NCI-H526 treated with DMSO at 0.1 percent for 48 hours (cell line): ENCODE results near the gene KDM1B.
"Not testable (repeated sequence)": the region's sequence is repeated elsewhere in the genome, so short reads cannot be mapped to it uniquely, and the experiment has no call there.

Experiments used
- DNase-seq: peaks from one replicate; lab custom pipeline; 2025; lab: John Stamatoyannopoulos, UW

The KDM1B gene

DNA sequence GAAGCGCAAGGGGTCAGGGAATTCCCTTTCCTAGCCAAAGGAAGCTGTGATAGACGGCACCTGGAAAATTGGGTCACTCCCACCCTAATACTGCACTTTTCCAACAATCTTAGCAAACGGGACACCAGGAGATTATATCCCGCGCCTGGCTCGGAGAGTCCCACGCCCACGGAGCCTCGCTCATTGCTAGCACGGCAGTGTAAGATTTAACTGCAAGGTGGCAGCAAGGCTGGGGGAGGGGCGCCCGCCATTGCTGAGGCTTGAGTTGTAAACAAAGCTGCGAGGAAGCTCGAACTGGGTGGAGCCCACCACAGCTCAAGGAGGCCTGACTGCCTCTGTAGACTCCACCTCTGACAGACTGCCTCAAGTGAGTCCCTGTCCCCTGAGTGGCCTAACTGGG is 73.4 kb downstream of the KDM1B start:
- not testable (repeated sequence) for DNase-seq

DNA sequence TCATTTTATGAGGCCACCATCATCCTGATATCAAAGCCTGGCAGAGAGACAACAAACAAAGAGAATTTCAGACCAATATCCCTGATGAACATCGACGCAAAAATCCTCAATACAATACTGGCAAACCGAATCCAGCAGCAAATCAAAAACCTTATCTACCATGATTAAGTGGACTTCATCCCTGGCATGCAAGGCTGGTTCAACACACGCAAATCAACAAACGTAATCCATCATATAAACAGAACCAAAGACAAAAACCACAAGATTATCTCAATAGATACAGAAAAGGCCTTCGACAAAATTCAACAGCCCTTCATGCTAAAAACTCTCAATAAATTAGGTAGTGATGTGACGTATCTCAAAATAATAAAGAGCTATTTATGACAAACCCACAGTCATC is 76.6 kb downstream of the KDM1B start:
- not testable (repeated sequence) for DNase-seq

GRCh38 chr6:18233770-18234169 is 78.5 kb downstream of the KDM1B start:
- DNase-seq, result not testable (repeated sequence)

DNA sequence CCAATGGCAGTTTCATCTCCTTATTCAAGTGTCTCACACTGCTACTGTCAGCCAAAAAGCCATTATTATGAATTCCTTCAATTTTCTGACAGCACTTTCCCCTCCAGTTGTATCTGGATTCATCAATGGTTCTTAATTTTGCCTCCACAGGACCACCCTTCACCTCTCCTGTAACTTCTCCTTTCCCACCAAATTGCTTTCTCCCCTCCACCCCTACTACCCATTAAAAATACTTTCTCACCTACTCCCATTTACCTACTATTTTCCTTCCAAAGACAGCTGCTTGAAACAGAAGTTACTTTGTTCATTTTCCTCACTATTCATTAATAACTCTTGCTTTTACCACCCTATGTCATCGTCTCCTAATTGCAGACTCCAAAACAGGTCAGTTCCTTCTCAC is 79.3 kb downstream of the KDM1B start:
- no peak for DNase-seq

DNA sequence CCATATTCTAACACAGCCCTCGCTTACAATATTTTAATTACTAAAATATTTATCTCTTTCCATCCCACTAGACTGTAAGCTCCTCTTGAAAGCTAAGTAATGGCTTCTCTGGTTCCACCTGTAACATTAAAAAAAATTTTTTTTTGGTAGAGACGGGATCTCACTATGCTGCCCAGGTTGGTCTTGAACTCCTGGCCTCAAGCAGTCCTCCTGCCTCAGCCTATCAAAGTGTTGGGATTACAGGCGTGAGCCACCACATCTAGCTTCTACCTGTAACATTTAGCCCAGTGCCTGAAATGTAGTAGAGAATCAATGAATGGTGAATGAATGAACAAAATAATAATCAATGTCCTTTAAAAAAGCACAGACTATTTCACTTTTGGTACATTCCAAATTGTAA is 80.3 kb downstream of the KDM1B start:
- no peak for DNase-seq

DNA sequence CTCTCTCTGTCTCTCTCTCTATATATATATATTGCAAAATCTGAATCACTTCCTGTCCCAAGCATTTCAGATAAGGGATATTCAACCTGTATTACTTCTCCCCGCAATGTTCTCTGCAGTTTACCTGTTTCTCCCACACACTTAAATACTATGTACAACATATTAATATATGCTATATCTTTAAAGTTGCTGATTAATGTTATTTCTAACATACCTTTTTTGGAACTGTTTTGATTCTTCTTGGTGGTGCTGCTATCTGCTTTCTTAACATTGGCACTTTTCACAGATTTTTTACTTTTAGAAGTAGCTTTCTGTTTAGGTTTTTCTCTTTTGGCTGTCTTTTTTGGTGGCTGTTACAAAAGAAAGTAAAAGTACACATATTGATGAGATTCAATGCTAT is 81.9 kb downstream of the KDM1B start:
- no peak for DNase-seq

DNA sequence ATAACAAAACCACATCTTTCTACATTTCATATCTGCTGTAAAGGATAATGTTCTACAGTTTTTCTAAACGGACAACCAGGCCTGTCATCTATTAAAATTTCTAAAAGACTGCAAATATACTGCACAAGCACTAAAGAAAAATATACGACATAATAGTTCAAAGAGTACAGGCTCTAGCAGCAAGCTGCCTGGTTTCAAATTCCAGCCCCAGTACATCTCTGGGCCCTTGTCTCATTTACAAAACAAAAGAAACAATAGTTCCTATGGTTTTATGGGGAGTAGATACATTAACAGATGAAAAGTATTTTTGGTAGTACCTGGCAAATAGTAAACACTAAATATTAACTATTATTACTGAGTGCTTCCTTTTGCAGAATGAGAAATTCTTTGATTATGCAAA is 85.0 kb downstream of the KDM1B start:
- DNase-seq, result no peak

- no peak for DNase-seq
Observed at GRCh38 chr6:18241208-18242038, 86.2 kb downstream of the KDM1B start.

DNA sequence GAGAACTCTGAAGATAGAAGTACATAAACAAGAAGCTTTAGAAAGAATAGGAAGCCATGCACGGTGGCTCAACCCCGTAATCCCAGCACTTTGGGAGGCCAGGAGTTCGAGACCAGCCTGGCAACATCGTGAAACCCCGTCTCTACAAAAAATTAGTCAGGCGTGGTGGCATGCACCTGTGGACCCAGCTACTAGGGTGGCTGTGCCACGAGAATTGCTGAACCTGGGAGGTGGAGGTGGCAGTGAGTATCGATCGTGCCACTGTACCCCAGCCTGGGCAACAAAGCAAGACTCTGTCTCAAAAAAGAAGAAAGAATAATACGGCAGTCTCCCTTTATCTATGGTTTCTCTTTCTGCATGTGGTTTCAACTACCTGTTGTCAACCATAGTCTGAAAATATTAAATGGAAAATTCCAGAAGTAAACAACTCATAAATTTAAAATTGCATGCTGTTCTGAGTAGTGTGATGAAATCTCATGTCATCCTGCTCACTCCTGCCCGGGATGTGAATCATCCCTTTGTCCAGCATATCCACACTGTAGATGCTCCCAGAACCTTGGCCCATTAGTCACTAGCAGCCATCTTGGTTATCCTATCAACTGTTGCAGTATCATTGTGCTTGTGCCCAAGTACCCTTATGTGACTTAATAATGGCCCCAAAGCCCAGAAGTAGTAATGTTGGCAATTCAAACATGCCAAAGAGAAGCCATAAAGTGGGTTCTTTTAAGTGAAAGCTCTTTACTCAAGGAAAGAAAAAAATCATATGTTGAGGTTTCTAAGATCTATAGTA is 87.0 kb downstream of the KDM1B start:
- DNase-seq, result no peak

GRCh38 chr6:18243302-18243893 is 88.2 kb downstream of the KDM1B start:
- no peak for DNase-seq

GRCh38 chr6:18244251-18244650 is 89.0 kb downstream of the KDM1B start:
- no peak for DNase-seq

- no peak for DNase-seq
Observed at GRCh38 chr6:18245079-18245478, 89.9 kb downstream of the KDM1B start.

- no peak for DNase-seq
Observed at GRCh38 chr6:18245642-18246041, 90.4 kb downstream of the KDM1B start.

- no peak for DNase-seq
Observed at GRCh38 chr6:18246205-18246604, 91.0 kb downstream of the KDM1B start.

DNA sequence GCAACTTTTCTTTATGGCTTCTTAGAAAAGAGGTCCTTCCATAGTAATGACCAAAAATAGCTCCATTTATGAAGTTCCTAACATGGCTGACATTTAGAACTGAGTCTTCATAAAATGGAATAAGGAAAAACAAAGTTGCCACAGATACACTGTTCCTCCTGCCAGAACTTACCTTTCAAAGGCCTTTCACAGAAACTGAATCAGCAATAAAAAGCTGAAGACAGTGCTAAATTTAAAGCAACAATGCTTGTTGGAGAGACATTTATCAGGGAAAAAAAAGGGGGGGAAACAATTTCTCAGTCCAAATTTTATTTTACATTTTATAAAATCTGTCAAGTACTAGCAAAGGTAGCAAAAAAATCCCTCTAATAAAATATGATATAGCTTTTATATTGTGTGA is 91.8 kb downstream of the KDM1B start:
- DNase-seq, result no peak

GRCh38 chr6:18248698-18249097 is 93.5 kb downstream of the KDM1B start:
- DNase-seq, result no peak

GRCh38 chr6:18249271-18249670 is 94.0 kb downstream of the KDM1B start:
- DNase-seq, result no peak

DNA sequence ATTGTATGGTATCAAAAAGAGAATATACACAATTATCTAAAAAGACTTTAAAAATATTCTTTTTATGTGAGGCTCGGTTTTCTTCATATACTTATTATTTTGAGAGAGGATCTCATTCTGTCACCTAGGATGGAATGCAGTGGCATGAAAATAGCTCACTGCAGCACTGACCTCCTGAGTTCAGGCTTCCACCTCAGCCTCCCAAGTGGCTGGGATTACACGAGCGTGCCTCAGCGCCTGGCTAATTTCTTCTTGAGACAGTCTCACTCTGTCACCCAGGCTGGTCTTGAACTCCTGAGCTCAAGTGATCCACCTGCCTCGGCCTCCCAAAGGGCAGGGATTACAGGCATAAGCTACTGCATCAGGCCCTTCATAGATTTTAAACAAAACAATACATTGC is 98.4 kb downstream of the KDM1B start:
- no peak for DNase-seq

- no peak for DNase-seq
Observed at GRCh38 chr6:18254793-18255192, 99.6 kb downstream of the KDM1B start.

DNA sequence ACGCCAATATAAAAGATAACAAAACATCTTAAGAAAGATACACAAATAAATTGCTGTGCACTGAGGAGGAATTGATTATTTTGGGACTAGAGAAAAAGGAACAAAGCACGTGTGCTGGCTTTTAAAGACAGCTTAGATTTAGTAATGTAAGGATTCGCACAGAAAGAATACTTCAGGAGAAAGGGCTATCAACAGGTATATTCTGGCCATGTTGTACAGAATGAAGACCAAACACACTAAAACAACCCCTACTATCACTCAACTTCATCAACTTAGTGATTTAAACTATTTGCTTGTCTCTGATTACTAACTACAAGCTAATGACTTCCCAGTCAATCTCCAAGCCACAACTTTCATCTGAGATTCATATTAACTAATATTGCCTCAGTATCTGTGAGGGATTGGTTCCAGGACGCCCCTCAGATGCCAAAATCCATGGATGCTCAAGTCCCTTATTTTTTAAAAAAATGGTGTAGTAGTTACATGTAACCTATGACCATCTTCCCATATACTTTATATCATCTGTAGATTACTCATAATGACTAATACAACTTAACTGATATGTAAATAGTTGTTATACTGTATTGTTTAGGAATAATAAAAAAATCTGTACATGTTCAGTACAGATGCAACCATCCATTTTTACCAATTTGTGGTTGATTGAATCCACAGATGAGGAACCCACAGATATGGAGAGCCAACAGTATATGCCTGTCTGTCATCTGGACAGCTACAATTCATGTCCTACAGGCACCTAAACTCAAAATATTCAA is 104.6 kb downstream of the KDM1B start:
- no peak for DNase-seq

DNA sequence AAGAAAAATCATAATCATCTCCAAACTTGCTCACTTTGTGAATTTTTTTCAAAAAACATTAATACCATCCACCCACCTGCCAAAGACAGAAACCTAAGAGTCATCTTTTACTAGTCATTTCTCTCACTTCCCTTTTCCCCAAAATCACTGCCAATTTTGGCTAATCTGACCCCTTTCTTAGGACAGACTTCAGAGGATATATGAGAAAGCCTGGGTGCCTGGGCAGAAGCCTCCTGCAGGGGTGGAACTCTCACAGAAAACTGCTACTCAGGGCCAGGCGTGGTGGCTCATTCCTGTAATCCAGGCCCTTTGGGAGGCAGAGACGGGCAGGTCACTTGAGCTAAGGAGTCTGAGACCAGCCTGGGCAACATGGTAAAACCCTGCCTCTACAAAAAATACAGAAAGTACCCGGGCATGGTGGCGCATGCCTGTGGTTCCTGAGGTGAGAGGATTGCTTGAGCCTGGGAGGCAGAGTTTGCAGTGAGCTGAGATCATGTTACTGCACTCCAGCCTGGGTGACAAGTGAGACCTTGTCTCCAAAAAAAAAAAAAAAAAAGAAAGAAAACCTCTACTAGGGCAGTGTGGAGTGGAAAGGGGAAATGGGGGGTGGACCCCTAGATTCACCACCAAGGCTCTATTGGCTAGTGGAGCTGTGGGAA is 105.4 kb downstream of the KDM1B start:
- DNase-seq, result no peak

- DNase-seq, result no peak
Observed at GRCh38 chr6:18261877-18262276, 106.7 kb downstream of the KDM1B start.
